HG03139 (cell line): ENCODE results near the gene STH.

Source experiments
- ATAC-seq: cut with Tn5 transposase; IDR thresholded peaks from one replicate; pipeline ENCODE4 v1.9.1; 2021; ENCODE audit not compliant: unreplicated experiment

The STH gene

GRCh38 chr17:45984368-45984767 lies 14.7 kb upstream of the STH start:
- ATAC-seq: no peak

- ATAC-seq: no peak
Measured at GRCh38 chr17:45985447-45985846, 13.6 kb upstream of the STH start.

- ATAC-seq: no peak
Measured at GRCh38 chr17:45986056-45986455, 13.0 kb upstream of the STH start.

GRCh38 chr17:45987706-45988105 lies 11.3 kb upstream of the STH start:
- ATAC-seq: no peak

- no peak for ATAC-seq
Measured at GRCh38 chr17:45989759-45990158, 9.3 kb upstream of the STH start.

GRCh38 chr17:45990886-45991285 lies 8.2 kb upstream of the STH start:
- no peak for ATAC-seq

- ATAC-seq: no peak
Measured at GRCh38 chr17:45991341-45991740, 7.7 kb upstream of the STH start.

- ATAC-seq: no peak
Measured at GRCh38 chr17:45992175-45992574, 6.9 kb upstream of the STH start.

- ATAC-seq: no peak
Measured at GRCh38 chr17:45992904-45993303, 6.1 kb upstream of the STH start.

GRCh38 chr17:45993962-45994627 lies 5.0 kb upstream of the STH start:
- ATAC-seq: no peak

- ATAC-seq: no peak
Measured at GRCh38 chr17:45994987-45995386, 4.1 kb upstream of the STH start.

- ATAC-seq: no peak
Measured at GRCh38 chr17:45995627-45996270, 3.3 kb upstream of the STH start.

- ATAC-seq: no peak
Measured at GRCh38 chr17:45996282-45996937, 2.6 kb upstream of the STH start.

GRCh38 chr17:45997166-45997565 lies 1.9 kb upstream of the STH start:
- no peak for ATAC-seq

GRCh38 chr17:45997624-45998023 lies 1.4 kb upstream of the STH start:
- no peak for ATAC-seq

- ATAC-seq: no peak
Measured at GRCh38 chr17:45999900-46000290, 845 bp downstream of the STH start.

- no peak for ATAC-seq
Measured at GRCh38 chr17:46000292-46000691, 1.2 kb downstream of the STH start.

GRCh38 chr17:46000757-46001156 lies 1.7 kb downstream of the STH start:
- ATAC-seq: no peak

GRCh38 chr17:46001390-46002310 lies 2.6 kb downstream of the STH start:
- no peak for ATAC-seq

- ATAC-seq: no peak
Measured at GRCh38 chr17:46002311-46002972, 3.4 kb downstream of the STH start.

GRCh38 chr17:46002973-46003316 lies 3.9 kb downstream of the STH start:
- no peak for ATAC-seq
